GM18499 (cell line): ENCODE data around the gene SYT17.
A peak's percentile ranks its signal among the peaks of the same experiment; 100 is the strongest.

Experiments used
- ATAC-seq: cut with Tn5 transposase; IDR thresholded peaks from one replicate; pipeline ENCODE4 v1.9.1; 2021; ENCODE audit warnings: moderate number of reproducible peaks; ENCODE audit not compliant: insufficient read depth, unreplicated experiment

The SYT17 gene

DNA sequence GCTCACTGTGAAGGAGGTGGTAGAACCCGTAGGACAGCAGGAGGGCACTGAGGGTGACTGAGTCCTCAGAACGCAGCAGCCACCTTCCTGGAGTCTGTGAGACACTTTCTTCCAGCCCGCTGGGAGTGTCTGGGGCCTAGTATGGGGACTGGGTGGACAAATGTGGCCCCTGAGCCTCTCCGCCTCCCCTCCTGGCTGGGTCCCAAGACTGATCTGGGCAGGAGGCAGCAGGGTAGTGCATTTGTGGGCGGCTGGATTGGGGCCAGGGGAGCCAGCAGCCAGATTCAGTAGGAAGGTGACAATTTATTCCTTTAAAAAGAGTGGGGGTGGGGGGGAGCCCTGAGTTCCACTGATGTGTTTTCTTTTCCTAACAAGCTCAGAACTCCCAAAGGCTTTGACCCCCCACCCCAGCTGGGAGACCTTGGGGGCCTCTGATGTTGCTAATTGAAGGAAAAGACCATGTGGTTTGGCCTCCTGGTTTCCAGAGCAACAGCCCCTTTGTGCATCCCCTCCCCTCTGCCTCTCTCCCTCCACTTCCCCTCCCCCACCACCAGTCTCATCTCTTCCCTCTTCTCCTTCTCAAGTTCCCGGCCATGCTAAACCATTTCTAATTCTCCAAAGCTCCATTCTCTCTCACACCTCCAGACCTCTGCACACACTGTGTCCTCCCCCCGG lies 121.9 kb downstream of the SYT17 start:
- ATAC-seq = no peak

DNA sequence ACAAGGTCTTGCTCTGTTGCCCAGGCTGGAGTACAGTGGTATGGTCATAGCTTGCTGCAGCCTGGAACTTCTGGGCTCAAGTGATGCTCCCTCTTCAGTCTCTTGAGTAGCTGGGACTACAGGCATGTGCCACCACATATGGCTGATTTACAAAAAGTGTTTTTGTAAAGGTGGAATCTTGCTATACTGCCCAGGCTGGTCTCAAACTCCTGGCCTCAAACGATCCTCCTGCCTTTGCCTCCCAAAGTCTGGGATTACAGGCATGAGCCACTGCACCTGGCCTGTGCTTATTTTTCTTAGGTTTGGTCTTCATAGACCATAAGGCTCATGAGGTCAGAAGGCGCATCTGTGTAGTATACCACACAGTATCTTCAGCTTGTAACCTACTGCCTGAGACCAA lies 122.8 kb downstream of the SYT17 start:
- ATAC-seq = no peak

DNA sequence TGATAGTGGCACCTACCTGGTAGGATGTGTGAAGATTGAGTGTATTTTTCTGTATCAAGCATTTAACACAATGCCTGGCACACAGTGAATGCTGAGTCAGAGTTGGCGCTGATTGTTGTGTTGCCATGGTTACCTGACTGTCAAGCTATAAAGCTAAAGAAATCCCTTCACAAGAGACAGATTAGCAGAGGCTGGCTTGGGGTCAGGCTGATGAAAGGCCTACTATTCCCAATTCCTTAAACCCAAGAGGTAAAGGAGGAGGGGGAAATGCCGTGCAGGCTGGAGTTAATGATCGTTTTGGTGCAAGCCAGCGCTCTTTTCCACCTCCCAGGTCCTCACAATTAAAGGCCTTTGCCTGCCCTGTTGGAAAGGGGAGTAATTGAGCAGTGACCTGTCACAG lies 123.4 kb downstream of the SYT17 start:
- ATAC-seq = no peak

DNA sequence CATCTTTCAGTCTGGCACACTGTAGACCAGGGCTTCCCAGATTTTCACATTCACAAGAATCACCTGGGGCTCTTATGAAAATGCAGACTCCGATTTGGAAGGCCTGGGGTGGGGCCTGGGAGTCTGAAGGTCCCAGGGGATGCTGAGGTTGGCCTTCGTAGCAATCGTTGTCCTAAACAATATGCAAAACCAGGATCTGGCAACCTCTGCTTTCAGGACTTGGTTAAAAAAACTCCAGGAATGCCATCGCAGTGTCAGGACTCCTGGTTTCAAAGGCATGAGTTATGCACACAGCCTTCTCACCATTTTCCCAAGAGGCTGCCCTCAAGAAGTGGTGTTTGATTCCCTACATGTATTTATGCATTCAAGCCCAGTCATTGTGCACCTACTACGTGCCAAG lies 124.1 kb downstream of the SYT17 start:
- no peak for ATAC-seq

DNA sequence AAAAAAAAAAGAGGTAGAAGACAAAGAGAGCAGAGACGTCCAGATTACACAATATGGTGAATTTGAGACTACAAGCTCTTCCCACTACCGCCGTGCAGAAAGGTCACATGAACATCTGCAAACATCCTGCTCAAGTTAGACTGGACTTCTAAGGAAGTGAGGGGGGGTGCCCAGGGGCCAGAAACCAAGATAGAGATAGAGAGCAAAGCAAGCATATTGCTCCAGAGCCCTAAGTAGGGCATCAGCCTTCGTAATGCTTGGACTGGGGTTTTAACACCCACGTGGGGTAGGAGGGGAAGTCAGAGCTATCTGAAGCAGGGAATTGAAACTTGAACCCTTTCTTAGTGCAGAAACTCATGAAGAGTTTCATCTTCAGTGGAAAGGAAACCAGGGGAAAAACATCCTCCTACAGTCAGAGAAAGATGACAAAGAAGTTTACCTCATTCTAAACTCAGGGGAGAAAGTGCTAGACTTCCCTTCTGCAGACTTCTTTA lies 126.2 kb downstream of the SYT17 start:
- peak; percentile 56 for ATAC-seq

DNA sequence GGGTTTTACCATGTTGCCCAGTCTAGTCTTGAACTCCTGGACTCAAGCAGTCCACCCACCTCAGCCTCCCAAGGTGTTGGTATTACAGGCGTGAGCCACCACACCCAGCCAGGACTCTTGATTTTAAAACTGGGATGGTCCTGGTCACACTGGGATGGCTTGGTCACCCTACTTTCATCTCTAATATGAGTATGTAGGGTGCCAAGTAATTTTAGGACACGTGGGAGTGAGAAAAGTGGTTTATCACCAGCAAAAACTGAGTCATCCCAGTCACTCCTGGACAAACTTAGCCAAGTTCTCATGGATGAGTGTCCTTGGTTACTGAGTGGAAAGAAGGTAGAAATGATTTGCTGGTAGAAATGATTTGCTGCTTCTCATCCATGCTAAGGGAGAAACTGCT lies 127.4 kb downstream of the SYT17 start:
- ATAC-seq = no peak

DNA sequence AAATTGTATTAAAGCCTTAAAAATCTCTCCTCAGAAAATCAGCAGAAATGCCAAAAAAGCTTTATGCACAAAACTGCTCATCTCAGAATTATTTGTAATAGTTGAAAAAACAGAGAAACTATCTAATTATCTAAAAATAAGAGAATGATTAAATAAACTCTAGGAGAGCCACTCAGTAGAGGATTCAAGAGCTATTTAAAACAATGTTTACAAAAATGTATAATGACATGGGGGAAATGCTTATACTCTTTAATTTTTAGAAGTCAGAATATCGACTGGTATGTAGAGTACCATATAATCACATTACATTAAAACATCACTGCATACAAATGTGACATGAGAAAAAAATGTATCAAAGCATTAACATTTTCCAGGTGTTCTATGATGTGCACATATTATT lies 129.4 kb downstream of the SYT17 start:
- ATAC-seq = no peak

DNA sequence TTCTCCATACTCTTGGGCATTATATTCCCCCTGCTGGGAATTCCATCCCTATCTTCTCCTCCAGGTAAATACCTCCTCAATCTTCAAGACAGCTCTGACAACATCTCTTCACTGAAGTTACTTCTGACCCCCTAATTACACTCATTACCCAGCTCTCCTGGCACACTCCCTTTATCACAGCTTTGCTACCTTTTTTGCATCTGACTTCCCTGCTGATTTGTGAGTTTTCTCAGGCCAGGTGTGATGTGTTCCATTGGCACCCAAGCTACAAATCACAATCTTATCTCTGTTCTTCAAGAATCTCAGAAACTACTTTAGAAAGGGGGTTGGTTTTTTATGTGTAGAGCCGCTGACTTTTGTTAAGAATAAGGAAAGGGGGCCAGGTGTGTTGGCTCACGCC lies 131.5 kb downstream of the SYT17 start:
- no peak for ATAC-seq

DNA sequence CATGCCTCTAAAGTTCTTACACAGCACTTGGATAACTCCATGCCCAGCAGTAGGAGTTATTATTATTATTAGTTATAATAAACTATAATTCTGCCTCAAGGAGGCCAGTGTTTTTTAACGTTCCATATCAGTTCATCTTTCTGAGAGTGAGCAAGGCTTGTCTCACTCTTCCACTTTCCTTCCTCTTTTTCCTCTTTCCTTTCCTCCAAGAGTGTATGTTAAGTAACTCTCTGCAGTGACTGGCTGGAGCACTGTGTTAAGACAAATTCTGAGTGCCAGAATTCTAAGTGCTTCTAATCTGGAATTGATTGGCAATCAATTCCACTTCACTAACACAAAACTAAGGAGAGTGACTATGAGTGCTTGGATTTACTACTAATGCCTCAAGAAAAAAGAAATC lies 133.9 kb downstream of the SYT17 start:
- no peak for ATAC-seq

DNA sequence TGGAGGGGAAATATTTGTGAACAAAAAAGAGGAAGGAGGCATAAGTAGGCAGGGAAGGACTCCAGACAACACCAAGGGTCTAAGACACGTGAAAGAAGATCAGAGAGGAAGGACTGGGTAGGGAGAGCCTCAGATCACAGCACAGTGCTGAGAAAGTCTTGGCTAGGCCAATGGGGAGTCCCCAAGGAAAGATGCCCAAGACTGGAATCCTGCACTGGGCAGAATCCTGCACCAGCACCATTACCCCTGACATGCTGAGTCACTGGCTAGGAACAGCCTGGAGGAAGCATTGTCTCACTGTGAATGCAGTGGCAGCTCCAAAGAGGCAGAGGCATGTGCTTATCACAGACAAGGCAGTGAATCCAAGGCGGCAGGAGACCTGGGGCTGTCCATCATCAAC lies 136.7 kb downstream of the SYT17 start:
- no peak for ATAC-seq

DNA sequence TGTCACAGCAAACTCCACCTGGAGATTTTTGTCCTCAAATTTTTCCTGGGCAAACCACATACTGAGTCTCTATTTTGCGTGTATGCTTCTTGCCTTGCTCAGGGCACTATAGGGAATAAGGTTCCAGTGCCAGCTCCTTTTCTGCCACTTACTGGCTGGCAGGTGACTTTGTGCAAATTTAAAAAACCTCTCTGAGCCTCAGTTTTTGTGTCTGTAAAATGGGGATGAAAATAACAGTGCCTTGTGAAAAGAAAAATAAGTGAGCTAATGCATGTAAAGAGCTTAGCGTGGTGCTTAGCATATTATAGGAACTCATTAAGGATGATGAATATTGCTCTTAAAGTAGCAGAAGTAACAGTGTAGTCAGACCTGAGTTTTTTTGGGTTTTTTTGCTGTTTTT lies 137.4 kb downstream of the SYT17 start:
- ATAC-seq = no peak

DNA sequence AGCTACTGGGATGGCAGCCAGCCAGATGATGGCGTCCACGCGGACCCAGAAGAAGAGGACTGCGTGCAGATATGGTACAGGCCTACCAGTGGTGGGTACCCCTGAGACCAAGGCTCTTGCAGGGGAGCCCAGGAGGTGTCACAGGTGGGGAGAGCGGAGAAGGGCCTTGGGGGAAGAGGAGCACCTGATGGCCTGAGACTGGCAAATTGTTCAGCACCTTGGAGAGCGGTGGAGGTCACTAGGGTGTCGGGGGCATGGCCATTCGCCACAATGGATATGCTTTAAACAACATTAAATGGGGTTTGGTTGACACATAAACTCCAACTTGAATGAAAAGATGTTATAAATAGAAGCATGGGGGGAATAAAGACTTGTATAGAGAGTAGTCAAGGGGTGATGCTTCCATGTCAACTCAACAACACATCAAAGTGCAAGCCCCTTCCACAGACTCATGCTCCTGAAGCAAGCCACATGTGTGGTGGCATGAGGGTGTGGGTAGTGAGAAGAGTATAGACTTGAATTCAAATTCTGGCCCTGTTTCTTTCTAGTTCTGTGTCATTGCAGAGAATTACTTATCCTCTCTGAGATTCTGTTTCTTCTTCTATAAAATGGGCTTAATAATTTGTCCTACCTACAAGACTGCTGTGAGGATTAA lies 139.7 kb downstream of the SYT17 start:
- no peak for ATAC-seq

DNA sequence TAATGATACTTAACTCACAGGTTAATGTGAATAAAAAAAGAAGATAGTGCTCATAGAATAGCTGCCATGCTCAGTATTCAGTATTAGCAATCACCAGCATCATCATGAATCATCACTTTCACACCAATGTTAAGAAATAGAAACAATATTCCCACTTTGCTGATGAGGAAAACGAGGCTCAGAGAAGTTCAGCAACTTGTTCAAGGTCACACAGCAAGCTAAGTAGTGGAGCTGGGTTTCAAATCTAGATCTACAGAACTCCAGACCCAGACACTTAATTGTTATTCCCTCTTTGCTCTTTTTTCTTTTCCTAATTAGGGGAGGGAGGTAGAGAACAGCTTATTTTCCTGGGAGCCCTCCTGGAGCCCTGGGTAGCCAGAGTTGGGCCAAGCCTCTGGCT lies 140.4 kb downstream of the SYT17 start:
- ATAC-seq = no peak

DNA sequence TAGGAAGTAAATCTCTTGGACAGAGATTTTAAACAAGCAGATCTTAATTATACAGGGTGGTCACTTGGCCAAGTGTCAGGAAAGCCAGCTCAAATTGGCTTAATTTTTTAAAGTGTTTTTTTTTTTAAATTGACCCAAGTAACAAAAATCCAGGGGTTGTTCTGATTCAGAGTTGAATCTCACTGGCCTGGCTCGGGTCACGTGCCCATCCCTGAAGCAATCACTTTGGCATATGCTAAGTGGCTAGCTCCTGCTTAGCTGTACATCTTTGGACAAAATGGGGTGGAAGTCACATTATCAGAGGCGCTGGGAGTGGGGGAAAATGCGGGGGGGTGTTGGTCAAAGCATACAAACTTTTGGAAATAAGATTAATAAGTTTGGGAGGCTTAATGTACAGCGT lies 141.1 kb downstream of the SYT17 start:
- ATAC-seq = no peak

DNA sequence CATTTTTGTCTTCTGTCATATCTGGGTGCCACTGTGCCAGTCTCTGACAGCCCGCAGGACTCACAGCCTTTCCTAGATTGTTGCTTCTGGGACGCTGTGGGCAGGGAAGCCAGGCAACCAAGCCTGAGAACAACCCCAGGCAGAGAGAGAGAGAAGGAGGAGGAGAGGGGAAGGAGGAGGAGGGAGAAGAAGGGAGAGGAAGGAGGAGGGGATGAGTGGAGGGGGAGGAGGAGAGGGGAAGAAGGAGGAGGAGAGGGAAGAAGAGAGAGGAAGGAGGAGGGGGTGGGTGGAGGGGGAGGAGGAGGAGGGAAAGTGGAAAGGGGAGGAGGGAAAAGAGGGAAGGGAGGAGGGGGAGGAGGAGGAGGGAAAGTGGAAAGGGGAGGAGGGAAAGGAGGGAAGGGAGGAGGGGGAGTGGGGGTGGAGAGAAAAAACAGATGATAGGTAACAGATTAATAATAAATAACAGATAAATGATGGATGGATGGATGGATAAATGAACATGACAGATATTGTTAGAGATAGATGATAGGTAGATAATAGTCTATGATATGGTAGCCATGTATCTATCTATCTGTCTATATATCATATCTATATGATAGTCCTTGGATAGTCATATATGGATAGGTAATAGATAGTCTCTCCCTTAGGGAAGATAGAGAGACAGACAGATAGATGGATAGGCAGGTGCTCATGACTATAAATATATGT lies 146.8 kb downstream of the SYT17 start:
- no peak for ATAC-seq

DNA sequence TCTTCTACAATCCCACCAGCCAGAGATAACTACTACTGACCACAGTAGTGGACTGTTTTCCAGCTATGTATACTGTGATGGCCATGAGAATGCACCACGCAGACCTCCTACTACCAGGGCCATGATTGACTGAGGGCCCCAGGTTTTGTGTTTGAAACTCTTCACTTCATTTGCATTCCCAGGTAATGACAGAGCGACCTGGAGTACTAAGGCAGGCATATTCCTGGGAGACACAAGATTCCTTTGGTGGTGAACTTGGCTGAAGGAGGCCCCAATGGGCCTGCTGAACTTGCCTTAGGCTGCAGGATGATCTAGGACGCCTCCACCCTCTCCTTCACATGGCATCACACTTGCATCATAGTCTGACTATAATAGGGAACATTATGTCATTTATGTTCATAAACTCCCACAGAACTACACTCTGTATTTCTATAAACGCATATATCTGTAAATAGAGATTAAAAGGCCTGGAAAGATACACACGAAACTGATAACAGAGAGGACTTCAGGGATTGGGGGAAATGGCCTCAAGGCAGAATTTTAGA lies 147.9 kb downstream of the SYT17 start:
- ATAC-seq = no peak

DNA sequence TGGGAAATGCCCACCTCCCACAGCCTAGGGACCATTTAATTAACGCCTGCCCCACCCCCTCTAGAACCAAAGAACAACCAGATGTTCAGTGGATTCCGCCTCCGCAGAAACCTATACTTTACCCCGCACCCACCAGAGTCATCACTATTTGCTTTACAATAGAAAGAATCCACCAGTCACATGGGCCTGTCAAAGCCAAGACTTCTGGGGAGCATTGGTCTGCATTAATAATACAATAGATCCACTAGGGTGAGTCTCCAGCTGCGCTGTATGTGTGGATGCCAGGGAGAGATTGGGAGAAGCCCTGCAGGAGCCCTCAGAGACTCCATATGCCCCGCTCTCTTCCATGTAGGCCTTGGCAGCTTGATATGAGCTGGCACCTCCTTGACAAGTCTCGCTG lies 148.8 kb downstream of the SYT17 start:
- no peak for ATAC-seq
